Neuron (in vitro differentiated cells): Measurements from ENCODE around the gene NUTF2.

Source experiments
- H2AFZ ChIP-seq: one replicate; pipeline ENCODE4 v1.6.1; 2013; ENCODE audit warnings: low read depth, mild to moderate bottlenecking, inconsistent platforms, low read length, moderate library complexity
- H3K27me3 ChIP-seq: one replicate; pipeline ENCODE4 v1.6.1; 2013; ENCODE audit warnings: low read length; ENCODE audit not compliant: insufficient read depth
- H3K36me3 ChIP-seq: one replicate; pipeline ENCODE4 v1.6.1; 2013; ENCODE audit warnings: low read length; ENCODE audit not compliant: insufficient read depth
- H3K4me1 ChIP-seq: one replicate; pipeline ENCODE4 v1.6.1; 2013; ENCODE audit warnings: low read length; ENCODE audit not compliant: insufficient read depth
- H3K4me3 ChIP-seq: 2 replicates; pipeline ENCODE4 v1.5.1; 2013; ENCODE audit warnings: mild to moderate bottlenecking, low read length, moderate library complexity
- H3K9me3 ChIP-seq: one replicate; pipeline ENCODE4 v1.6.1; 2013; ENCODE audit warnings: low read length

Gene NUTF2

DNA sequence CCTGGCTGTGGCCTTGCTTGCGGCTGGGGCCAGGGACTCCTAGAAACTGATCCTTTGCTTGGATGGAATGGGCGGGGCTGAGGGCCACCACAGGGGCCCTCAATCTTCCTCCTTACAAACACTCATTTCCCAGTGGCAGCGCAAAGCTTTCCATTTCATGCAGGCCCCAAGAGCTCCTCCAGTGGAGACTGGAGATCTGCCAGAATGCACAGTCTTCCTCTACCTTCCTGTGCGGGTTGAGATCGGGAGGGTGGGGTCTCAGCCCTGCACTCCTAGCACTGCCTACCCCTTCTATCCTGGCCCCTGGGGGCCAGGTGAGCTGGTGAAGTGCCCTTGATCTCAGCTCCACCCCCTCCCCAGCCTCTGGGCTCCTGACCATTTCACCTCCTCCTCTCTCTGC lies 39.7 kb downstream of the NUTF2 start:
- H3K4me3 ChIP-seq, result no peak overlapping the region
- H3K4me1 ChIP-seq, result no peaks in the 10 kb centered on the region
- peaks cover 36% of the 10 kb centered on the region for H3K36me3 ChIP-seq
- no peaks in the 10 kb centered on the region for H3K9me3 ChIP-seq
- no peaks in the 10 kb centered on the region for H3K27me3 ChIP-seq
- H2AFZ ChIP-seq, result no peak overlapping the region

- H3K36me3 ChIP-seq, result peaks cover 17% of the 10 kb centered on the region
- peaks cover 6% of the 10 kb centered on the region for H3K4me1 ChIP-seq
- no peaks in the 10 kb centered on the region for H3K9me3 ChIP-seq
- no peak overlapping the region for H2AFZ ChIP-seq
- no peaks in the 10 kb centered on the region for H3K27me3 ChIP-seq
- H3K4me3 ChIP-seq, result no peak overlapping the region
These were observed 41.6 kb downstream of the NUTF2 start for GRCh38 chr16:67888331-67888730.

DNA sequence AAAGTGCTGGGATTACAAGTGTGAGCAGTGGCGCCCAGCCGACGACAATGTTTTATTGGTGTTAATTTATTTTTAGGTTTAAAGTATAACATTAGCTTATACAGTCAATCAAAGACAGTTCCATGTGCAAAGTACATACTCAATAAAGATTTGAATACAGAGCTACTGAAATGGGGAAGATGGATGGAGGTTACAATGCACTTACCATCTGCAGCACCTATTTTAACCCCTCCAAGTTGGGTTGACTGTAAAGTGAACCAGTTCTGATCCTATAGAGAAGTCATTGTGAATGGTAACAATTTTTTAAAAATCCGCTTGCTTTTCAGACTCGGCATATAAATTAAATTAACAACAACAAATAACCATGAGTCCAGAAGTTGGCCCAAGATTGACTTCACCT lies 45.6 kb downstream of the NUTF2 start:
- peaks cover 26% of the 10 kb centered on the region for H3K4me1 ChIP-seq
- H3K36me3 ChIP-seq, result no peaks in the 10 kb centered on the region
- peak overlapping the region; percentile 53 for H3K4me3 ChIP-seq
- H3K9me3 ChIP-seq, result no peaks in the 10 kb centered on the region
- peak overlapping the region; percentile 77 for H2AFZ ChIP-seq
- no peaks in the 10 kb centered on the region for H3K27me3 ChIP-seq

DNA sequence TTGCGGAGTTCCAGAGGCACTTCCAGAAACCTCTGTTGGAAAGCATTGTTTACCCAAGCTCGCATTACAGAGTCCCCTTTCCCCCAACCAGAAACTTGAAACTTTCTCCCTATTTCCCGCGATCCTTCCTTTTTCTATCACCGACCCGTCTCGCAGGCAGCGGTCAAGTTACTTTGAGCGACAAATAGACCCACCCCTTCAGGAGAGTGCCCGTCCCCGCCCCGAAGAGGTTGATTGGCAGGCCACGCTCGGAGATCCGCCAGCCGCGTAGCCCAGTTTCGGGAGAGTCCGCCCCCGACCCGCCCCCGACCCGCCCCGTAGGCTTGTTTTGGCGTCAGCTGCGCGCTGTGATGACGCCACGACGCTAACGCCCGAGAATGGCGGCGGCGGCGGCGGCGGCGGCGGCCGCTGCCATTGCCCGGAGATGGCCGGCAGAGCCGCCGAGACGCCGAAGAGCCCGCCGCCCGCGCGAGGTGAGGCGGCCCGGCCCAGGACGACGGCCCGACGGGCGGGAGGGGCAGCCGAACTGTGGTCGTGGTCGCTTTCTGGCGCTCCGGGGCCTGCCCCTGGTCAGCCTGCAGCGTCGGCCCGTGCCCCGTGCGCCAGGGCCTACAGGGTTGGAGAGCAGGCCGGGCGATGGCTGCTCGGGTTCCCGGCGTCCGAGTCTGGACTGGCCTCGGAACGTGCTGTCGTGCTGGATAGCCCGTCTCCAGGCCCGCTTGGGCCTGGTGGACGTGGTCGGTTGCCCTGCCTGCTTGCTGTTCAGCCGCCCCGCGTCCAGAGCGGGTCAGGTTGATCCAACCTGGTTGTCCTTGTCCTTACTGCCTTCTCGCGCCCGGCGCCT lies 46.4 kb downstream of the NUTF2 start, which contains the start of gene PSKH1:
Gene PSKH1 (plus strand): TSS at position 356 of the 844 bp plus-strand sequence. CDS start 15,496 bp downstream, outside the sequence.
- peaks cover 26% of the 10 kb centered on the region for H3K4me1 ChIP-seq
- H3K9me3 ChIP-seq, result no peaks in the 10 kb centered on the region
- H3K4me3 ChIP-seq, result peak within 1 kb of the TSS; percentile 100
- H2AFZ ChIP-seq, result peak within 1 kb of the TSS; percentile 77
- no peaks in the 10 kb centered on the region for H3K27me3 ChIP-seq
- no peaks in the 10 kb centered on the region for H3K36me3 ChIP-seq

DNA sequence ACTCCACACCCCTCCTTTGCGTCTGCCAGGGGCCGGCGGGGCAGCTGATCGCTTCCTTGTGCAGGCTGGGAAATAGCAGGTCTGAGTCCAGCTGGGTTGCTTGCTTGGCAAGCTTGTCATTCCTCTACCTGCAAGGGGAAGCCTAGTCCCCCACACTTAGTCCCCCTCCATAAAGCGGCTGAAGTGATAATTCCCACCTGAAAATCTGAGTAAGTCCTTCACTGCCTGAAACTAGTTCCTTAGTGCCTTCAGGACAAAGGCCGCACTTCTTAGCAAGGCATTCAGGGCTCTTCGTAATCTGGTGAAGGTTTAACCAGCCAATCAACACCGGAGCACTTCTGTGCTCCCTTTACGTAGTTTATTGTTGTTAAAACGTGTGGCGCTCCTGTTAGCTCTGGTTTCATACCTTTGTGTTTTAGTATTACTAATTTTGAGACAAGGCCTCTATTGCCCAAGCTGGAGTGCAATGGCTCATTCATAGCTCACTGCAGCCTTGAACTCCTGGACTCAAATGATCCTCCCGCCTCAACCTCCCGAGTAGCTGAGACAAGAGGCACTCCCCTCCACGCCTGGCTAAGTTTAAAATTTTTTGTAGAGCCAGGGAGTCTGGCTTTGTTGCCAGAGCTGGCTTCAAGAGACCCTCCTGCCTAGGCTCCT lies 47.1 kb downstream of the NUTF2 start:
- Histone ChIP-seq H3K4me1 (peaks cover 26% of the 10 kb centered on the region), H3K27me3 (no peaks in the 10 kb centered on the region), H3K4me3 (peak overlapping the region; percentile 100), H2AFZ (peak overlapping the region; percentile 20), H3K36me3 (no peaks in the 10 kb centered on the region), H3K9me3 (no peaks in the 10 kb centered on the region)

- H3K9me3 ChIP-seq, result no peaks in the 10 kb centered on the region
- H3K27me3 ChIP-seq, result no peaks in the 10 kb centered on the region
- no peaks in the 10 kb centered on the region for H3K36me3 ChIP-seq
- peaks cover 25% of the 10 kb centered on the region for H3K4me1 ChIP-seq
- no peak overlapping the region for H2AFZ ChIP-seq
- H3K4me3 ChIP-seq, result no peak overlapping the region
These were observed 50.5 kb downstream of the NUTF2 start for GRCh38 chr16:67897231-67897630.

GRCh38 chr16:67901734-67902133 lies 55.0 kb downstream of the NUTF2 start:
- no peak overlapping the region for H2AFZ ChIP-seq
- no peaks in the 10 kb centered on the region for H3K27me3 ChIP-seq
- peaks cover 5% of the 10 kb centered on the region for H3K4me1 ChIP-seq
- H3K4me3 ChIP-seq, result no peak overlapping the region
- H3K9me3 ChIP-seq, result no peaks in the 10 kb centered on the region
- peaks cover 9% of the 10 kb centered on the region for H3K36me3 ChIP-seq

GRCh38 chr16:67902831-67903230 lies 56.1 kb downstream of the NUTF2 start:
- Histone ChIP-seq H3K9me3 (no peaks in the 10 kb centered on the region), H3K36me3 (peaks cover 9% of the 10 kb centered on the region), H2AFZ (no peak overlapping the region), H3K27me3 (no peaks in the 10 kb centered on the region), H3K4me3 (no peak overlapping the region), H3K4me1 (no peaks in the 10 kb centered on the region)

GRCh38 chr16:67907397-67908180 lies 60.9 kb downstream of the NUTF2 start:
- Histone ChIP-seq H3K36me3 (peaks cover 46% of the 10 kb centered on the region), H3K27me3 (no peaks in the 10 kb centered on the region), H2AFZ (no peak overlapping the region), H3K4me3 (no peak overlapping the region), H3K4me1 (peaks cover 8% of the 10 kb centered on the region), H3K9me3 (no peaks in the 10 kb centered on the region)

GRCh38 chr16:67909056-67909742 lies 62.5 kb downstream of the NUTF2 start:
- H3K9me3 ChIP-seq, result no peaks in the 10 kb centered on the region
- H3K4me3 ChIP-seq, result no peak overlapping the region
- H3K36me3 ChIP-seq, result peaks cover 41% of the 10 kb centered on the region
- H3K27me3 ChIP-seq, result no peaks in the 10 kb centered on the region
- no peak overlapping the region for H2AFZ ChIP-seq
- peaks cover 8% of the 10 kb centered on the region for H3K4me1 ChIP-seq

DNA sequence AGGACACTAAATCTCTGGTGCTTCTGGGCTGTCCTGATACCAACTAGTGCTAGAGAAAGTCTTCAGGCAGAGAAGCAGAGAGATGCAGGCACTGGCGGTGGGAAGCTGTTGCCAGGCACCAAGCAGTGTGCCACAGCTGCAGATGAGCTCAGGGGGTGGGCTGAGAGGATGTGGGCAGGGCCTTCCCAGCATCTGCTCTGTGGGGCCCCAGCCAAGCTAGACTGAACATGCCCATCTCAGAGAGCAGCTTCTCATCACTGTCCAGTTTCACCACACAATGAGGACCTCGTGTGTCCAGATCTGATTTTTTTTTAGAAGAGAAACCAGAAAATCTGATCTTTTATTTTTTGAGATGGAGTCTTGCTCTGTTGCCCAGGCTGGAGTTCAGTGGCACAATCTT lies 63.4 kb downstream of the NUTF2 start:
- no peaks in the 10 kb centered on the region for H3K27me3 ChIP-seq
- H3K36me3 ChIP-seq, result peaks cover 45% of the 10 kb centered on the region
- H3K9me3 ChIP-seq, result no peaks in the 10 kb centered on the region

GRCh38 chr16:67914758-67915495 lies 68.2 kb downstream of the NUTF2 start:
- peaks cover 43% of the 10 kb centered on the region for H3K36me3 ChIP-seq
- H3K4me3 ChIP-seq, result no peak overlapping the region
- H3K4me1 ChIP-seq, result peaks cover 4% of the 10 kb centered on the region
- no peaks in the 10 kb centered on the region for H3K9me3 ChIP-seq
- H3K27me3 ChIP-seq, result no peaks in the 10 kb centered on the region
- H2AFZ ChIP-seq, result no peak overlapping the region

More for the DNA sequence above, 63.4 kb downstream of the NUTF2 start:
- peaks cover 8% of the 10 kb centered on the region for H3K4me1 ChIP-seq
- H2AFZ ChIP-seq, result no peak overlapping the region
- H3K4me3 ChIP-seq, result no peak overlapping the region
